TTC549 (cell line): ENCODE measurements around the gene C1RL.
A peak's percentile ranks its signal among the peaks of the same experiment; 100 is the strongest.

Experiments used
- FAIRE-seq: peaks from 2 replicates; lab custom pipeline; 2012; peaks lifted over from hg19 to GRCh38; lab: Jason Lieb, UNC

The C1RL gene

GRCh38 chr12:7108796-7109571, at the start of gene C1RL:
C1RL (minus strand) TSS chr12:7109214; CDS start chr12:7109180, 34 bp downstream.
- FAIRE-seq: no peak

- no peak for FAIRE-seq
These were observed 48.4 kb upstream of the C1RL start for GRCh38 chr12:7157391-7157790.

GRCh38 chr12:7156259-7157197, 47.5 kb upstream of the C1RL start:
- FAIRE-seq: no peak

GRCh38 chr12:7155471-7156034, 46.5 kb upstream of the C1RL start:
- no peak for FAIRE-seq

DNA sequence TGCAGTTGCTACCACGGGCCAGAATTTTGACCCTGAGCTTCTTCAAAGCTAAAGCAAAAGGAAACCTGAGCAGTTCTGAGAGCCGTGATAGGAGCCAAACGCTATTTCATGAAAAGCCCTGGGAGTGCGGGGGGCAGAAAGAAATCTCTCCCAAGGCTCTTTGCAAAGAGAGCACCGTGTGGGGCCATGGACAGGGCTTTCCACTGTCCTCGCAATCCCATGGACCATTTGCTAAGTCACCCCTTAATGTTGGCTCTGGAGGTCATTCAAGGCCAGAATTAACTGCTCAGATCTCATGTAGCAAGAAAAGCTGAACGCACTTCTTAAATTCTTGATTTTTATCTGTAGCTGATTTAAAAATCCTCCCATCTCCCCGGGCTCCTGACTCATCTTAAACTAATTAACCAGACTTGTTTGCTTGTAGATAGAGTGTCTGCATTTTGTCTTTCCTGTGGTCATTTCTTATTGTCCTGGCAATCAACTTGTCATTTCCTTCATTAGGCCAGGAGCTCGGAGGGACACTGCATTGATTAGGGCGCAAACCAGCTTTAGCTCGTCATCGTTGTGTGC, 46.0 kb upstream of the C1RL start:
- FAIRE-seq: no peak

DNA sequence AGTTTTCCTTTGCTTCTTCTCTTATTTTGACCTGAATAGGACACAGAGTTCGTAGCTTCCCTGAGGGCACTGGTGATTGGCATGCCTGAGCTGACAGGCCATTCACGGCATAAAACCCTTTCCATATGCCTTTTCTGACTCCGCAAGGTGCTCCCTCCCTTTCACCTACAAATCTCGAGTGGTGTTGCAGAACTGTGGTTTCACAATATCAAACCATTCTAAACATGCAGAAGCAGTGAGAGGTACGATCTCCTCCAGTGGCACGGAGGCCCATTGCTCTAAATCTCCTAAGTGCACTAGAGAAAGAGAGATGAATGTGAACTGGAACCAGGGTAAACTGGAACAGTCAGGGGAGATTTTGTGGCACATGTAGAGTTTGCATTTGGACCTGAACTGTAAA, 45.0 kb upstream of the C1RL start:
- FAIRE-seq: no peak

DNA sequence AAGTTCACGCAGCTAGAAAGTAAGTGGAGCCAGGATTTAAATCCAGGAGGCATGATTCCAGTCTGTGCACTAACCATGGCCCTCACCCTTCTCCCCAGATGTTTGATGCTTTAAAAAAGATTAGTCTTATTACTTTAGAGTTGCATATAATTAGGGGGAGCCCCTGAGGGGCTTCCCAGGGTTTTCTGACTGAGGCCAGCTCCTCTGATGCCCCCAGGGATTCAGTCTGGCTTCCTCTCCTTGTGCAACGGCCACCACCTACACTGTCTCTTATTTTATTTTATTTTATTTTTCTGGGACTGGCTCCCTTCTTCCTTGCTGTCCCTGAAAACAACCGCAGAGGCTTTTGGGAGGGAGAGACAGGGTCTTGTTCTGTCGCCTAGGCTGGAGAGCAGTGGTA, 43.8 kb upstream of the C1RL start:
- FAIRE-seq: no peak

GRCh38 chr12:7151532-7151931, 42.5 kb upstream of the C1RL start:
- no peak for FAIRE-seq

- FAIRE-seq: no peak
These were observed 41.8 kb upstream of the C1RL start for GRCh38 chr12:7150841-7151240.

DNA sequence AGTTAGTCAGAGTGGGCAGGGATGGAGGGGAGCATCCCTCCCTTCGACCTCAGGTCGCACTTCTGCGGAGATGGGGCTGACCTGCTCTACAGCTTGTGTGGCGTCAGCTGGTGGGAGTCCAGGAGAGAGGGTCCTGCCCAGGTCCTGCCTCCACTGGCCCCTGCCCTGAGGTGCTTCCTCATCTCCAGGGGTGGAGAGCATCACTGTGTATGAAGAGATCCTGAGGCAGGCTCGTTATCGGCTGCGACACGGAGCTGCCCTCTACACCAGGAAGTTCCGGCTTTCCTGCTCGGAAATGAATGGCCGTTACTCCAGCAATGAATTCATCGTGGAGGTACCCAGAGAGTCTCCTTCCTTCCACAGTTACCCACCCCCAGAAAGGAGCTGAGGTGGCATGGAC, 41.3 kb upstream of the C1RL start:
- no peak for FAIRE-seq

- FAIRE-seq: no peak
These were observed 37.9 kb upstream of the C1RL start for GRCh38 chr12:7146906-7147305.

DNA sequence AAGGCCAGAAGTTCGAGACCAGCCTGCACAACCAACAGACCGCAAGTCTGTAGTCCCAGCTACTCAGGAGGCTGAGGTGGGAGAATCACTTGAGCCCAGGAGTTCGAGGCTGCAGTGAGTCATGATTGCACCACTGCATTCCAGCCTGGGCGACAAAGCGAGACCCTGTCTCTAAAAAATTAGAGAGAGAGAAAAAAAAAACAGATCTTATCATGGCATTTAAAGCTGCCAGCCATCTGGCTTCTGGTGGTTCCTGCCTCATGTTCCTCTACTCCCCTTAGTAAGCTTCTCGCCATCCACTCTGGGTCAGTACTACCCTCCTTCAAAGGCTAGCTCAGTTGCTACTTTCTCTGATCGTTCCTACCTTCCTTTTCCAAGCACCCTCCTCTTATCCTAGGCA, 37.2 kb upstream of the C1RL start:
- no peak for FAIRE-seq

GRCh38 chr12:7145671-7146070, 36.7 kb upstream of the C1RL start:
- FAIRE-seq: no peak

- peak; percentile 22 for FAIRE-seq
These were observed 35.6 kb upstream of the C1RL start for GRCh38 chr12:7144414-7145120.

DNA sequence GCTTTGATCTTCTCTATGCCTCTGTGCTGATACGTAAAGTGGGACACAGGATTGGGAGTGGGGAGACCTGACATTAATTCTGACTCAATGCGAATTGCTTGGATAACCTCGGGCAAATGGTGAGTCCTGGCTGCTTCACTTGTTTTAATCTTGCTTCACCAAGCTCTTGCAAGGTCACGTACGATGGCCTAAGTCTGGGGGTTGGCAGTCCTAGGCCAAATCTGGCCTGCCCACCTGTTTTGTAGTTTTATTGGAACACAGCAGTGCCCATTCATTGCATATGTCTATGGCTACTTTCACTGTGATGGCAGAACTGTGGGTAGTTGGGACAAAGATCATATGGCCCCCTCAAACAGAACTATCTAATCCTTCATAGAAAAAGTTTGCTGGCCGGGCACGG, 34.5 kb upstream of the C1RL start:
- no peak for FAIRE-seq

DNA sequence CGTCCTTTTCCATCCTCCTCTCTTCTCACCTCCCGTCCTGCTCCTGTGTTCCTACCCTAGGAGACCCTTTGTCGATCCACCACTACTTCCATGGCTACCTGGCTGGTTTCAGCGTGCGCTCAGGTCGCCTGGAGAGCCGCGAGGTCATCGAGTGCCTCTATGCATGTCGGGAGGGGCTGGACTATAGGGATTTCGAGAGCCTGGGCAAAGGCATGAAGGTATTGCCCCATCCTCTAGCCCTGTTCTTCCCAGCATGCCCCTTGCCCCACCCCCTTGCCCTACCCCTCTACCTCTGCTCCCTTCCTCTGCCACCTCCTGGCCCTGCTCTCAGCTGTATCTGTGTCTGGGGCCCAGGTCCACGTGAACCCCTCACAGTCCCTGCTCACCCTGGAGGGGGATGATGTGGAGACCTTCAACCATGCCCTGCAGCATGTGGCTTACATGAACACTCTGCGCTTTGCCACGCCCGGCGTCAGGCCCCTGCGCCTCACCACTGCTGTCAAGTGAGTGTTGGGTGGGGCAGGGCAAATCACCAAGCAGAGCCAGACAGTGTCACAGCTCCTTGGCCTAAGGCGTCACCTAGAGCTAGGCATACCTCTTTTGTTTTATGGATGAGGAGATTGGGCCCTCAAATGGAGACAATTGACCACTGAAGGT, 33.9 kb upstream of the C1RL start:
- no peak for FAIRE-seq

GRCh38 chr12:7142056-7142644, 33.1 kb upstream of the C1RL start:
- no peak for FAIRE-seq

- no peak for FAIRE-seq
These were observed 32.5 kb upstream of the C1RL start for GRCh38 chr12:7141351-7142005.

DNA sequence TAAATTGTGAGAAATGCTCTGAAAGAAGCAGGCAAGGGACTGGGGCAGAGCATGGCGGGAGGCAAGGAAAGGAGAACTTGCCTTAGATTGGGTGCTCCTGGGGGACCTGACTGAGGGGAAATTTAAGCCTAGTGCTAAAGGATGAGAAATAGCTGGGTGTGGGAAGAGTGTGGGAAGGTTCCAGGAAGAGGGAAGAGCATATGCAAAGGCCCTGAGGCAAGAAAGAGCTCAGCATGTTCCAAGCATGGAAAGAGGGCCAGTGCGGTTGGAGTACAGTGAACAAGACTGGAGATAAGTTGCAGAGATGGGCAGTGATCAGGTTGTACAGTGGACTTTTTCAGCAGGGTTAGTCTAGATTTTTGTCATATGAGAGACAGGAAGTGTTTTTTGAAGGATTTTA, 30.2 kb upstream of the C1RL start:
- no peak for FAIRE-seq

GRCh38 chr12:7137908-7138307, 28.9 kb upstream of the C1RL start:
- FAIRE-seq: no peak

- FAIRE-seq: no peak
These were observed 27.7 kb upstream of the C1RL start for GRCh38 chr12:7136676-7137075.
